BJ (cell line): Measurements from ENCODE around the gene GAK. TPM values are rescaled to one million over a fixed set of nuclear protein-coding genes. Genes with fewer than 3 reads are reported as not detected.

ENCODE experiments used
- CTCF ChIA-PET: fragments of 350-600 bp; formaldehyde crosslinking; extraction: SDS; loops from one replicate; lab custom pipeline; 2021; ENCODE audit warnings: antibody characterized with exemption, inconsistent platforms; lab: Yijun Ruan, JAX
- POLR2A ChIA-PET: fragments of 300-600 bp; sonication (Branson Sonifier 250); formaldehyde crosslinking; extraction: SDS; loops from one replicate; lab custom pipeline; 2021; ENCODE audit warnings: antibody characterized with exemption; lab: Charles Lee
- DNase-seq: peaks from one replicate; pipeline ENCODE4 v3.0.0-alpha.2; 2011; ENCODE audit warnings: low read depth
- H3K27me3 ChIP-seq: 2 replicates; pipeline ENCODE4 v1.6.0; 2011; ENCODE audit warnings: low read length; ENCODE audit not compliant: control insufficient read depth, insufficient read depth
- H3K36me3 ChIP-seq: 2 replicates; pipeline ENCODE4 v1.5.1; 2011; ENCODE audit warnings: low read length; ENCODE audit not compliant: control insufficient read depth, insufficient read depth
- H3K4me3 ChIP-seq: 2 replicates; pipeline ENCODE4 v1.5.1; 2011; ENCODE audit warnings: low read depth, mild to moderate bottlenecking, control low read depth, low read length
- CTCF ChIP-seq: IDR thresholded peaks from 2 replicates; pipeline ENCODE4 v1.5.1; 2011; ENCODE audit warnings: low read depth, mild to moderate bottlenecking, control low read depth, inconsistent platforms, low read length, moderate library complexity; ENCODE audit not compliant: insufficient read depth
- polyA plus RNA-seq: library from polyadenylated mRNA; depleted of rRNA; stranded (reverse); fragments of >200 nt; gene quantifications from 2 replicates; pipeline ENCODE4 v1.2.3, GENCODE V29; 2011

The GAK gene
- polyA plus RNA-seq, 1 experiment = 26.3 TPM

GRCh38 chr4:948101-948935, 16.2 kb upstream of the GAK start:
- Histone ChIP-seq H3K27me3 (no peaks in the 10 kb centered on the region), H3K36me3 (no peaks in the 10 kb centered on the region), H3K4me3 (no peak overlapping the region)
- ChIA-PET POLR2A (no interaction called here), CTCF (no interaction called here)
- TF ChIP-seq CTCF = no peak
- DNase-seq = no peak

GRCh38 chr4:947491-947971, 15.4 kb upstream of the GAK start:
- Histone ChIP-seq H3K4me3 (no peak overlapping the region), H3K27me3 (no peaks in the 10 kb centered on the region), H3K36me3 (no peaks in the 10 kb centered on the region)
- no peak for TF ChIP-seq CTCF
- POLR2A ChIA-PET = no interaction called here
- DNase-seq = no peak
- CTCF ChIA-PET = no interaction called here

GRCh38 chr4:946517-947471, 14.7 kb upstream of the GAK start:
- Histone ChIP-seq H3K27me3 (no peaks in the 10 kb centered on the region), H3K4me3 (no peak overlapping the region), H3K36me3 (no peaks in the 10 kb centered on the region)
- CTCF ChIA-PET = no interaction called here
- DNase-seq = no peak
- TF ChIP-seq CTCF = no peak
- POLR2A ChIA-PET = no interaction called here

- no peak for DNase-seq
- POLR2A ChIA-PET = no interaction called here
- H3K27me3 ChIP-seq = no peaks in the 10 kb centered on the region
- TF ChIP-seq CTCF = no peak
- CTCF ChIA-PET = no interaction called here
- H3K4me3 ChIP-seq = no peak overlapping the region
- no peaks in the 10 kb centered on the region for H3K36me3 ChIP-seq
Observed at GRCh38 chr4:946103-946450, 14.0 kb upstream of the GAK start.
